Inflammatory macrophage treated with lipopolysaccharide for 4 hours (primary cell): ENCODE data around the gene PARP12.

Experiments used
- DNase-seq: peaks from one replicate; pipeline ENCODE4 v3.0.0-alpha.2; 2020

Gene PARP12

GRCh38 chr7:139990142-139990535, 72.6 kb downstream of the PARP12 start:
- DNase-seq: no peak

GRCh38 chr7:139989366-139990141, 73.2 kb downstream of the PARP12 start:
- DNase-seq: no peak

GRCh38 chr7:139987691-139988516, 74.8 kb downstream of the PARP12 start:
- DNase-seq: no peak

- no peak for DNase-seq
Measured at GRCh38 chr7:139985811-139986210, 76.9 kb downstream of the PARP12 start.

- no peak for DNase-seq
Measured at GRCh38 chr7:139984642-139985539, 77.9 kb downstream of the PARP12 start.

GRCh38 chr7:139982927-139983920, 79.5 kb downstream of the PARP12 start:
- no peak for DNase-seq

- no peak for DNase-seq
Measured at GRCh38 chr7:139981511-139981895, 81.2 kb downstream of the PARP12 start.

GRCh38 chr7:139976838-139977656, 85.7 kb downstream of the PARP12 start:
- peak; percentile 20 for DNase-seq

GRCh38 chr7:139976055-139976837, 86.5 kb downstream of the PARP12 start:
- DNase-seq: no peak

GRCh38 chr7:139974179-139974811, 88.5 kb downstream of the PARP12 start:
- DNase-seq: no peak
